HG03342 (cell line): ENCODE results near the gene SERF2.
A peak's percentile ranks its signal among the peaks of the same experiment; 100 is the strongest.
"Not testable (repeated sequence)": the region's sequence is repeated elsewhere in the genome, so short reads cannot be mapped to it uniquely, and the experiment has no call there.

Experiments
- ATAC-seq: cut with Tn5 transposase; IDR thresholded peaks from one replicate; pipeline ENCODE4 v1.9.1; 2021; ENCODE audit warnings: mild to moderate bottlenecking, moderate library complexity; ENCODE audit not compliant: unreplicated experiment

Gene SERF2

GRCh38 chr15:43793647-43794046 is 1.5 kb downstream of the SERF2 start:
- ATAC-seq: no peak

GRCh38 chr15:43794269-43795037 is 2.3 kb downstream of the SERF2 start:
- ATAC-seq: no peak

- ATAC-seq: no peak
Observed at GRCh38 chr15:43795197-43795596, 3.1 kb downstream of the SERF2 start.

GRCh38 chr15:43795997-43796396 is 3.9 kb downstream of the SERF2 start:
- no peak for ATAC-seq

GRCh38 chr15:43796566-43796965 is 4.4 kb downstream of the SERF2 start:
- ATAC-seq: no peak

- ATAC-seq: no peak
Observed at GRCh38 chr15:43799209-43799944, 7.3 kb downstream of the SERF2 start.

- ATAC-seq: no peak
Observed at GRCh38 chr15:43799945-43800285, 7.8 kb downstream of the SERF2 start, which contains the start of gene SERINC4. SERINC4 (minus strand) TSS chr15:43800220; CDS start chr15:43799986, 234 bp downstream.

- ATAC-seq: peak; percentile 86
Observed at GRCh38 chr15:43800286-43801141, 8.4 kb downstream of the SERF2 start, which contains the start of gene HYPK. HYPK (plus strand) TSS chr15:43800599; CDS start chr15:43800623, 24 bp downstream.

- ATAC-seq: not testable (repeated sequence)
Observed at GRCh38 chr15:43802676-43803075, 10.6 kb downstream of the SERF2 start.

- ATAC-seq: no peak
Observed at GRCh38 chr15:43808435-43808950, 16.4 kb downstream of the SERF2 start.

GRCh38 chr15:43808960-43809678 is 17.0 kb downstream of the SERF2 start:
- ATAC-seq: no peak

- not testable (repeated sequence) for ATAC-seq
Observed at GRCh38 chr15:43815064-43815463, 22.9 kb downstream of the SERF2 start.

- ATAC-seq: no peak
Observed at GRCh38 chr15:43821505-43821904, 29.4 kb downstream of the SERF2 start.

GRCh38 chr15:43824302-43825246 is 32.5 kb downstream of the SERF2 start, which contains the start of gene MFAP1:
MFAP1 (minus strand) TSS chr15:43824690; CDS start chr15:43824569, 121 bp downstream.
- ATAC-seq: peak; percentile 71

- ATAC-seq: not testable (repeated sequence)
Observed at GRCh38 chr15:43825305-43825704, 33.2 kb downstream of the SERF2 start.

- no peak for ATAC-seq
Observed at GRCh38 chr15:43826029-43826507, 33.9 kb downstream of the SERF2 start.

GRCh38 chr15:43826508-43827341 is 34.6 kb downstream of the SERF2 start, which contains the start of gene WDR76:
WDR76 (plus strand) TSS chr15:43827002; CDS start chr15:43827033, 31 bp downstream.
- peak; percentile 60 for ATAC-seq
